Neural crest cell (in vitro differentiated cells): Measurements from ENCODE around the gene OSBPL1A. TPM values are rescaled to one million over a fixed set of nuclear protein-coding genes. Genes with fewer than 3 reads are reported as not detected.
"Not testable (repeated sequence)": the region's sequence is repeated elsewhere in the genome, so short reads cannot be mapped to it uniquely, and the experiment has no call there.

Experiments used
- DNase-seq: peaks from one replicate; pipeline ENCODE4 v3.0.0; 2021; ENCODE audit warnings: low read depth, mixed read lengths, low spot score
- H3K27ac Mint-ChIP-seq: one replicate; pipeline ENCODE4 v1.8.0; 2021; ENCODE audit warnings: mild to moderate bottlenecking, mixed read lengths; ENCODE audit not compliant: unreplicated experiment
- H3K27me3 Mint-ChIP-seq: 2 replicates; pipeline ENCODE4 v1.8.0; 2021; ENCODE audit warnings: low read depth, mild to moderate bottlenecking, mixed read lengths
- H3K36me3 Mint-ChIP-seq: 2 replicates; pipeline ENCODE4 v1.8.0; 2021; ENCODE audit warnings: low read depth, mild to moderate bottlenecking, mixed read lengths
- H3K4me1 Mint-ChIP-seq: 2 replicates; pipeline ENCODE4 v1.8.0; 2021; ENCODE audit warnings: mixed read lengths
- H3K4me3 Mint-ChIP-seq: one replicate; pipeline ENCODE4 v1.8.0; 2021; ENCODE audit warnings: mild to moderate bottlenecking, mixed read lengths
- H3K9me3 Mint-ChIP-seq: 2 replicates; pipeline ENCODE4 v1.8.0; 2021; ENCODE audit warnings: mixed read lengths
- total RNA-seq: library from RNA; stranded (reverse); gene quantifications from 2 replicates; pipeline ENCODE4 v1.2.1, GENCODE V29; 2021
- TF ChIP-seq, protein P1 (sequence below): fragments of 200-600 bp; sonication (generic); conservative IDR thresholded peaks from 2 replicates; pipeline ENCODE4 v1.5.0; 2021; ENCODE audit warnings: antibody characterized with exemption, mild to moderate bottlenecking

Gene OSBPL1A
- total RNA-seq, 1 donor from 2014 or later = 45.8 TPM

DNA sequence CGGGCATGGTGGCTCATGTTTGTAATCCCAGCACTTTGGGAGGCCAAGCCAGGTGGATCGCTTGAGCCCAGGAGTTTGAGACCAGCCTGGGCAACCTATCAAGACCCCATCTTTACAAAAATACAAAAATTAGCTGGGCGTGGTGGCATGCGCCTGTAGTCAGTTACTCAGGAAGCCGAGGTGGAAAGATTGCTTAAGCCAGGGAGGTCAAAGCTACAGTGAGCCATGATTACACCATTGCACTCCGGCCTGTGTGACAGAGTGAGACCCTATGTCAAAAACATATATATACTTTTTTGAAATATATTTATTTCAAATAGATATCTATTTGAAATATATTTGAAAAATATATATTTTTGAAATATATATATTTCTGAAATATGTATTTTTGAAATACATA is 10.9 kb downstream of the OSBPL1A start:
- TF ChIP-seq, protein P1, sequence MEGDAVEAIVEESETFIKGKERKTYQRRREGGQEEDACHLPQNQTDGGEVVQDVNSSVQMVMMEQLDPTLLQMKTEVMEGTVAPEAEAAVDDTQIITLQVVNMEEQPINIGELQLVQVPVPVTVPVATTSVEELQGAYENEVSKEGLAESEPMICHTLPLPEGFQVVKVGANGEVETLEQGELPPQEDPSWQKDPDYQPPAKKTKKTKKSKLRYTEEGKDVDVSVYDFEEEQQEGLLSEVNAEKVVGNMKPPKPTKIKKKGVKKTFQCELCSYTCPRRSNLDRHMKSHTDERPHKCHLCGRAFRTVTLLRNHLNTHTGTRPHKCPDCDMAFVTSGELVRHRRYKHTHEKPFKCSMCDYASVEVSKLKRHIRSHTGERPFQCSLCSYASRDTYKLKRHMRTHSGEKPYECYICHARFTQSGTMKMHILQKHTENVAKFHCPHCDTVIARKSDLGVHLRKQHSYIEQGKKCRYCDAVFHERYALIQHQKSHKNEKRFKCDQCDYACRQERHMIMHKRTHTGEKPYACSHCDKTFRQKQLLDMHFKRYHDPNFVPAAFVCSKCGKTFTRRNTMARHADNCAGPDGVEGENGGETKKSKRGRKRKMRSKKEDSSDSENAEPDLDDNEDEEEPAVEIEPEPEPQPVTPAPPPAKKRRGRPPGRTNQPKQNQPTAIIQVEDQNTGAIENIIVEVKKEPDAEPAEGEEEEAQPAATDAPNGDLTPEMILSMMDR = no peak

DNA sequence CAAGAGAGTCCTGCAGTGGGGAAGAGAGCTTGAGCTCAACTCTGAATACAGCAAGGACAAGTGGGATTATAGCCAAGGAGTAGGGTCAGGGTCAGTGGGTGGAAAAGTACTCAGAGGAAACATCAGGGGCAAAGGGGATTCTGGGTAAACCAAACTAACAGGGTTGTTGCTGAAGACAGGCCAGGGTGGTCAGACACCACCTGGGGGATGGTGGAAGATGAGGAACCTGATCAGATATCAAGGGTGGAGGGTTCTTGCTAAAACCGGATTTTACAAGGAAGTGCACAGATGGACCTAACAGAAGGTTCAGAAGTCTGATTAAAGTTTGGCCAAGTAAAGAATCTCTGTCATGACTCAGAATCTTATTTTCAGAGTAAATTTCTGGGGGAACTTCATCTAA is 16.5 kb downstream of the OSBPL1A start:
- Mint-ChIP-seq H3K4me3 (no peak overlapping the region), H3K36me3 (peaks cover 10% of the 10 kb centered on the region), H3K4me1 (peaks cover 17% of the 10 kb centered on the region), H3K27ac (no peak overlapping the region), H3K9me3 (no peaks in the 10 kb centered on the region), H3K27me3 (no peaks in the 10 kb centered on the region)
- no peak for DNase-seq
- TF ChIP-seq, protein P1 = no peak

More for the DNA sequence above, 10.9 kb downstream of the OSBPL1A start:
- H3K4me1 Mint-ChIP-seq = peaks cover 8% of the 10 kb centered on the region
- peaks cover 7% of the 10 kb centered on the region for H3K36me3 Mint-ChIP-seq
- H3K27me3 Mint-ChIP-seq = no peaks in the 10 kb centered on the region
- no peak for DNase-seq
- no peak overlapping the region for H3K27ac Mint-ChIP-seq
- H3K4me3 Mint-ChIP-seq = no peak overlapping the region
- H3K9me3 Mint-ChIP-seq = no peaks in the 10 kb centered on the region

DNA sequence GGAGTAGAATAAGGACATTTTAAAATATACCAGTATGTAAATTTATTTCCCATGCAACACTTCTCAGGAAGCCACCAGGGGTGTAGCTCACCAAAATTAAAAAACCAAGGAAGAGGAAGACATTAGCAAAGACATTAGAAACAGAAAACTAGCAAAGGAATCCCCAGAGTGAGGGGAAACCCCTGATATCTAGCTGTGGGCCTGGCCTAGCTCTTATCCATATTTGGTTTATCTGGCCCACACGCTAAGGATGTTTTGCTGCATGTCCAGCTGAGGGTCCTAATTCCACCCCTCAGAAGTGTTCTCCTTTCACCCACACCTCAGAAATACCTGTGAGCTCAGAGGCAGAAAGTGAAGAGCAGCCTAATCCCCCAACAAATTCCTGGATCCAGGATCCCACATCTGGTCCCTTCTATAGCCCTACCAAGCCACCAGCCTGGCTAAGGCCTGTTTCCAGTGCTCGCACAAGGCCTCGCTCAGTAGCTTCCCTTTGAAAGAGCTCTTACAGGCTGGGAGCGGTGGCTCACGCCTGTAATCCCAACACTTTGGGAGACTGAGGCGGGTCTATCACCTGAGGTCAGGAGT is 17.4 kb downstream of the OSBPL1A start:
- Mint-ChIP-seq H3K27ac (no peak overlapping the region), H3K9me3 (no peaks in the 10 kb centered on the region), H3K4me3 (no peak overlapping the region), H3K27me3 (no peaks in the 10 kb centered on the region), H3K36me3 (peaks cover 18% of the 10 kb centered on the region), H3K4me1 (peaks cover 11% of the 10 kb centered on the region)
- TF ChIP-seq, protein P1 = no peak
- no peak for DNase-seq

DNA sequence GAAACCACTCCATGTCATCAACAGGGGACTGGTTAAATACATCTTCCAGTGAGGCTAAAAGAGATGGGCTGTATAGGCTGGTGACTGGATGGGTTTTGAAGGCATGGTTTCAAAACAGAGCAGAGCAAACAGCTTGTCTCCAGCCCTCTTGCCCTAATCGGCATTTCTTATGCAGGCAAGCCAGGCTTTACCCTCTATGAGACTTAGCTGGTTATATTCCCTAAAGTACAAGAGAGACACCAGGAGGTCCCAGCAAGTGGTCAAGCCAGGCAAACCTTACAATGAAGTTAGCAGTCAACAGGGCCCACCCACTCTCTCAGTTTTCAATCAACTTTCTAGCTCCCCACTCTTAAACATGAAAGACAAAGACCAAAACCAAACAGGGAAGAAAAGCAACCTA is 19.0 kb downstream of the OSBPL1A start:
- Mint-ChIP-seq H3K27ac (no peak overlapping the region), H3K9me3 (no peaks in the 10 kb centered on the region), H3K27me3 (no peaks in the 10 kb centered on the region), H3K4me1 (peaks cover 11% of the 10 kb centered on the region), H3K36me3 (peaks cover 23% of the 10 kb centered on the region), H3K4me3 (no peak overlapping the region)
- DNase-seq = no peak
- TF ChIP-seq, protein P1 = no peak

DNA sequence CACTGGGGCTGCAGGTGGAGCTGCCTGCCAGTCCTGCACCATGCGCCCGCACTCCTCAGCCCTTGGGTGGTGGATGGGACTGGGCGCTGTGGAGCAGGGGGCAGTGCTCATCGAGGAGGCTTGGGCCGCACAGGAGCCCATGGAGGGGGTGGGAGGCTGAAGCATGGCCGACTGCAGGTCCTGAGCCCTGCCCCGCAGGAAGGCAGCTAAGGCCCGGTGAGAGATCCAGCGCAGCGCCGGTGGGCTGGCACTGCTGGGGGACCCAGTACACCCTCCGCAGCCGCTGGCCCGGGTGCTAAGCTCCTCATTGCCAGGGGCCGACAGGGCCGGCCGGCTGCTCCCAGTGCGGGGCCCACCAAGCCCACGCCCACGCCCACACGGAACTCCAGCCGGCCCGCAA is 21.1 kb downstream of the OSBPL1A start:
- not testable (repeated sequence) for H3K27me3 Mint-ChIP-seq, DNase-seq, H3K9me3 Mint-ChIP-seq, H3K27ac Mint-ChIP-seq, H3K4me3 Mint-ChIP-seq
- H3K36me3 Mint-ChIP-seq = peaks cover 29% of the 10 kb centered on the region
- peaks cover 11% of the 10 kb centered on the region for H3K4me1 Mint-ChIP-seq

DNA sequence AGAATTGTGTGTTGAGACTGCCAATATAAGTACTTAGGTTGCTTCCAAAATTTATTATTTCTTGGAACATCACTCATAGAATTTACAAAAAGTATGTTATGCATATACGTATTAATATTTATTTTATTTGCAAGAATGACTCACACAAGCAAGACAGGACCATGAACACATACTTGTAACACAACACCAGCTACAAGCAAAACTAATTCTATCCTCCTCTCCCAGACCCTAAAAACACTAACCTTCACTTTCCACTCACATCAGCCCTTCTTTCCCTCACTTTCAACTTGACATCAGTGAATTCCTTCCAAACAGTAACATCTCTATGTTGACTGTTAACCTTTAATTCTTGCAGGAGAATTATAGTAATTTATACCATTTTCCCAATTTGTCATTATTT is 24.3 kb downstream of the OSBPL1A start:
- Mint-ChIP-seq H3K4me1 (peaks cover 8% of the 10 kb centered on the region), H3K9me3 (no peaks in the 10 kb centered on the region), H3K27me3 (no peaks in the 10 kb centered on the region), H3K27ac (no peak overlapping the region), H3K4me3 (no peak overlapping the region), H3K36me3 (peaks cover 28% of the 10 kb centered on the region)
- DNase-seq = no peak
- TF ChIP-seq, protein P1 = no peak
